GM10248 (cell line): ENCODE measurements around the gene SIX5.
A peak's percentile ranks its signal among the peaks of the same experiment; 100 is the strongest.

Experiments
- CTCF ChIA-PET: fragments of 300-600 bp; sonication (Branson Sonifier 250); formaldehyde crosslinking; extraction: SDS; loops from one replicate; lab custom pipeline; 2021; ENCODE audit warnings: antibody characterized with exemption; lab: Yijun Ruan, JAX
- POLR2A ChIA-PET: fragments of 350-650 bp; sonication (Branson Sonifier 250); formaldehyde crosslinking; extraction: SDS; loops from one replicate; lab custom pipeline; 2020; ENCODE audit warnings: antibody characterized with exemption; lab: Yijun Ruan, JAX
- DNase-seq: peaks from one replicate; pipeline ENCODE4 v3.0.0; 2012; ENCODE audit errors: extremely low spot score
- TF ChIP-seq, protein P1 (sequence below): IDR thresholded peaks from 2 replicates; pipeline ENCODE4 v1.5.1; 2012; ENCODE audit warnings: mild to moderate bottlenecking, low read depth; ENCODE audit errors: extremely low read depth, missing control alignments, control extremely low read depth

Gene SIX5

DNA sequence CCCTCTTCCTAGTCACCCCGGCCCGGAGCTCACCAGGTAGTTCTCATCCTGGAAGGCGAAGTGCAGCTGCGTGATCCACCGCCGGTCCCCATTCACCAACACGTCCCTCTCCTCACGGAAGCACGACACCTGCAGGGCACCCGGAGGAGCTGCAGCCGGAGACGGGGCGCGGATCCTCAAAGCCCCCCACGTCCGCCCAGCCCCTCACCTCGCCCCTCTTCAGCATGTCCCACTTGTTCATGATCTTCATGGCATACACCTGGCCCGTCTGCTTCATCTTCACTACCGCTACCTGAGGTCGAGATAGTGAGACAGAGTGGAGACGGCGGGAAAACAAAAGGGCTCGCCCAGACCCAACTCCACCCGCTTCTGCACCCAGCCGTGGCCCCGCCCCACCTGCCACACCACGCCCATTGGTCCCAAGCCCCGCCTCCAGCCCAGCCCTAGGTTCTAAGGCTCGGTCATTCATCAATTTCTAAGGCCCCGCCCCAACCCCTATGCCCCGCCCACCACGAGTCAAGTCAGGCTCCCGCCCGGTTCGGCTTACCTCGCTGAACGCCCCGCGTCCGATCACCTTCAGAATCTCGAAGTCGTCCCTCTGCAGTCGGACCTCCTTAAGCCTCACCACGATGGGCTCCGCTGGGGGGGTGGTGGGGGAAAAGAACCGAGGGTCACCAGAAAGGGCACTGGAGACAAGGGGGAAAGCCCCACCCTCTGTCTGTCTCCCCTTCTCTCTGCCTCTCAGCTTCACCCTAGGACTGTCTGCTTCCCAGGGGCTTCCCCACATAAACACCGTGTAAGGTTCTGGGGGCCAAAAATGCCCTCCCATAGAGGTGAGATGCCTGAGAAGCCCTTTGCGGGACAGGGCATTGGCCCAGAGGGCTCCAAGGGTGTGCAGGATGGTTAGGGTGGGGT lies 10.4 kb upstream of the SIX5 start:
- DNase-seq = peak; percentile 96
- TF ChIP-seq, protein P1, sequence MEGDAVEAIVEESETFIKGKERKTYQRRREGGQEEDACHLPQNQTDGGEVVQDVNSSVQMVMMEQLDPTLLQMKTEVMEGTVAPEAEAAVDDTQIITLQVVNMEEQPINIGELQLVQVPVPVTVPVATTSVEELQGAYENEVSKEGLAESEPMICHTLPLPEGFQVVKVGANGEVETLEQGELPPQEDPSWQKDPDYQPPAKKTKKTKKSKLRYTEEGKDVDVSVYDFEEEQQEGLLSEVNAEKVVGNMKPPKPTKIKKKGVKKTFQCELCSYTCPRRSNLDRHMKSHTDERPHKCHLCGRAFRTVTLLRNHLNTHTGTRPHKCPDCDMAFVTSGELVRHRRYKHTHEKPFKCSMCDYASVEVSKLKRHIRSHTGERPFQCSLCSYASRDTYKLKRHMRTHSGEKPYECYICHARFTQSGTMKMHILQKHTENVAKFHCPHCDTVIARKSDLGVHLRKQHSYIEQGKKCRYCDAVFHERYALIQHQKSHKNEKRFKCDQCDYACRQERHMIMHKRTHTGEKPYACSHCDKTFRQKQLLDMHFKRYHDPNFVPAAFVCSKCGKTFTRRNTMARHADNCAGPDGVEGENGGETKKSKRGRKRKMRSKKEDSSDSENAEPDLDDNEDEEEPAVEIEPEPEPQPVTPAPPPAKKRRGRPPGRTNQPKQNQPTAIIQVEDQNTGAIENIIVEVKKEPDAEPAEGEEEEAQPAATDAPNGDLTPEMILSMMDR = peak; percentile 76
- POLR2A ChIA-PET = interaction anchor here (0.8 kb wide), 1 partner anchor 9 kb away, joined by 3 read pairs; no protein-coding TSS in a partner anchor
- CTCF ChIA-PET = interaction anchor here (0.6 to 5.4 kb wide), 14 partner anchors 9 to 123 kb away, joined by 3 to 63 read pairs (median 4); partner anchors contain the start of genes DMWD, MYPOP and SIX5

DNA sequence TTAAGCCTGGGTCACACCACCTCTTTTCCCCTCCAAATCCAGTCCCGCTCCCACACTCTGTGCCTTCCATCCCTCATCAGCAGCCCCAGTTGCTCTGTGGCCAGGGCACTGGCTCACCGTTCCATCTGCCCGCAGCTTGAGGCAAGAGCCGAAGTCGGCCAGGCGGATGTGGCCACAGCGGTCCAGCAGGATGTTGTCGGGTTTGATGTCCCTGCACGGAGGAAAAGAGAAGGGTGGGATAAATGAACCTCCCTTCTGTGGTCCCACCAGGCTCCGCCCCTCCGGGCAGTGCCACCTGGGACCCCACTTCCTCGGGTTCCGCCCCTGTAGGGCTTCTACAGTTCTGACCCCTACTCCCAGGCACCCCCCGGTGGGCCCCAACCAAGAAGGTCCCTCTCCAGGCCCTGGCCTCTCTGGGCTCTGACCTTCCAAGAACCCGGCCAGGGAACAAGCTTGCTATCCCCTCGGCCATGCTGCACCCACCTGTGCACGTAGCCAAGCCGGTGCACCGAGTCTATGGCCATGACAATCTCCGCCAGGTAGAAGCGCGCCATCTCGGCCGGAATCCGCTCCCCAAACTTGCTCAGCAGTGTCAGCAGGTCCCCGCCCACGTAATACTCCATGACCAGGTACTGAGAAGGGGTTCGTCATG lies 9.1 kb upstream of the SIX5 start:
- ChIA-PET POLR2A (no interaction called here), CTCF (interaction anchor here (1.0 to 5.4 kb wide), 4 partner anchors 9 to 39 kb away, joined by 4 to 63 read pairs (median 6); partner anchors contain the start of gene SIX5)
- TF ChIP-seq, protein P1 = no peak
- DNase-seq = no peak

DNA sequence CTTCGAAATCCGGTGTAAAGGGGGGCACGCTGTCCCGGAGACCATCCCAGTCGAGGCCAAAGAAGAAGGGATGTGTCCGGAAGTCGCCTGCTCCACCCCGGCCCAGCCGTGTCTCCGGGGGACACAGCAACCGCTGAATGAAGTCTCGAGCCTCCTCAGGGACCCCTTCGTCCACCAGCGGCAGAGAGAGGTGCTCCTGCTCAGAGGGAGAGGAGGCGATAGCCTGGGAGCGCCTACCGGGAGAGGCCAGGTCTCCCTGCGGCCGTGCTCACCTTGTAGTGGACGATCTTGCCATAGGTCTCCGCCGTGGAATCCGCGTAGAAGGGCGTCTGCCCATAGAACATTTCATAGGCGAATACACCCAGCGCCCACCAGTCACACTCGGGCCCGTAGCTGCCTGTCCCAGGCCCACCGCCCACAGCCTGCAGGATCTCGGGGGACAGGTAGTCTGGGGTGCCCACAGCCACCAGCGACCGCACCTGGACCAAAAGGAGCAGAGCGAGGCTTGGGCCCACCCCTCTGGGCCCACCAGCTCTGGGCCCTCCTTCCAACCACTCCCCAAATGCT lies 8.4 kb upstream of the SIX5 start:
- ChIA-PET POLR2A (no interaction called here), CTCF (interaction anchor here (1.0 to 1.3 kb wide), 2 partner anchors 8 to 18 kb away, joined by 3 to 4 read pairs; partner anchors contain the start of gene SIX5)
- no peak for DNase-seq
- TF ChIP-seq, protein P1 = no peak

DNA sequence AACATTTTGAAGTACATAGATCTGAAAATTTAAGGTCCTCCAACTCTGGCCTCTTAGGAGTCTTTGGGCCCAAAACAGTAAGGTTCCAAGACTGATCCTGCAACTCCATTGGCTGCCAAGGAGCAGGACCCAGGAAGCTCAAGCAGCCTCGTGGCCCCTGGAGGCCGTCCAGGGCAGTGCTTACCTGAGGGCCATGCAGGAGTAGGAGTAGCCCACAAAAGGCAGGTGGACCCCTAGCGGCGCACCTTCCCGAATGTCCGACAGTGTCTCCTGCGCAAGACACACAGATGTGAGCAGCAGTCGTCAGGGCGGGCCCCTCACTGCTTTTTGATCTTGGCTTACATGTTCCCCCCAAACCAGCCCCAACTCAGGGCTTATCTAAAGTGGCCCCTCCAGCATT lies 5.7 kb upstream of the SIX5 start:
- ChIA-PET POLR2A (no interaction called here), CTCF (interaction anchor here (3.1 kb wide), 1 partner anchor 42 kb away, joined by 11 read pairs; no protein-coding TSS in a partner anchor)
- TF ChIP-seq, protein P1 = no peak
- DNase-seq = no peak

DNA sequence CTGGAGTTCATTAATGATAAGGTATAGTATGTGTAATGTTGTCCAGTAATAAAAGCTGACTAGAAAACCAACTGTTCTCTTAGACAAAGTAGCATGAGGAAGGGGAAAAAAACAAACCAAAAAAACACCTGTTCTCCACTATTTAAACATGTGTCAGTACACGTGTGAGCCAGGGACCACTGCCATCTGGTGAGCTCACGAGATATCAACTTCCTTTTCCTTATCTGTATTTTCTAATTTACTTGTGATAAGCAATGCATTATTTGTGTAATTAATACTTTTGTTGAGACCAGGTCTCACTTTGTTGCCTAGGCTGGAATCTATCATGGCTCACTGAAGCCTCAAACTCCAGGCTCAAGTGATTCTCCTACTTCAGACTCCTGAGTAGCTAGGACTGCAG lies 4.3 kb upstream of the SIX5 start:
- TF ChIP-seq, protein P1 = no peak
- no peak for DNase-seq
- ChIA-PET POLR2A (no interaction called here), CTCF (interaction anchor here (1.1 to 3.1 kb wide), 4 partner anchors 8 to 43 kb away, joined by 3 to 21 read pairs (median 8); no protein-coding TSS in a partner anchor)

DNA sequence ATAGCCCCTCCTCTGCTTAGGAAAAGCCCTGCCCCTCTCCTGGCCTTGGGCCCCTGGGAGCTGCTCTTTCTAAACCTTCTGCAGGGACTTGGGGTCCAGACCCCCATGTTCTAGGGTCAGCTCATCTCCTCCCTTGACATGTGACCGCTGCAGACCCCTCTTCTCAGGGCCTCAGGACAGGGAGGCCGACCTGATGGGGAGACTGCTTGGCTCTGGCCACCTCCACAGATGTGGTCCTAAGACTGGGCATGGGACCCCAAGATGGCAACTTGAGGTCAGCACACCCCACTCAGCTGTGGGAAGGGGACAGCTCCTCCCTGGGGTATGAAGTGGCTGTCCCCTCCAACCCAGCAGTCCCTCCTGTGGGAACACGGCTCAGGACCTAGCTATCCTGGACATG lies 3.9 kb upstream of the SIX5 start:
- ChIA-PET CTCF (interaction anchor here (1.1 to 3.1 kb wide), 5 partner anchors 9 to 110 kb away, joined by 3 to 21 read pairs (median 6); no protein-coding TSS in a partner anchor), POLR2A (no interaction called here)
- TF ChIP-seq, protein P1 = no peak
- DNase-seq = no peak
